Smooth muscle cell (in vitro differentiated cells): ENCODE measurements around the gene C2. TPM values are rescaled to one million over a fixed set of nuclear protein-coding genes. Genes with fewer than 3 reads are reported as not detected.
A peak's percentile ranks its signal among the peaks of the same experiment; 100 is the strongest.

Source experiments
- DNase-seq: peaks from one replicate; lab custom pipeline; 2025; ENCODE audit not compliant: unreplicated experiment; lab: John Stamatoyannopoulos, UW
- H2AFZ ChIP-seq: fragments of 200-600 bp; sonication (generic); 2 replicates; pipeline ENCODE4 v1.6.0; 2016; ENCODE audit warnings: antibody characterized with exemption, low read depth, mild to moderate bottlenecking
- H3F3A ChIP-seq: fragments of 200-600 bp; sonication (generic); 2 replicates; pipeline ENCODE4 v1.6.0; 2017; ENCODE audit warnings: antibody characterized with exemption, low read depth
- H3K27ac ChIP-seq: fragments of 200-600 bp; sonication (generic); 2 replicates; pipeline ENCODE4 v1.5.1; 2016; ENCODE audit warnings: low read depth, mild to moderate bottlenecking
- H3K27me3 ChIP-seq: fragments of 200-600 bp; sonication (generic); 2 replicates; pipeline ENCODE4 v1.6.1; 2016; ENCODE audit warnings: low read depth, mild to moderate bottlenecking
- H3K36me3 ChIP-seq: fragments of 200-600 bp; sonication (generic); 2 replicates; pipeline ENCODE4 v1.5.1; 2016; ENCODE audit warnings: low read depth
- H3K4me1 ChIP-seq: fragments of 200-600 bp; sonication (generic); 2 replicates; pipeline ENCODE4 v1.5.1; 2016; ENCODE audit warnings: low read depth
- H3K4me2 ChIP-seq: fragments of 200-600 bp; sonication (generic); 2 replicates; pipeline ENCODE4 v1.6.0; 2016; ENCODE audit warnings: mild to moderate bottlenecking
- H3K4me3 ChIP-seq: fragments of 200-600 bp; sonication (generic); 2 replicates; pipeline ENCODE4 v1.5.1; 2016; ENCODE audit warnings: mild to moderate bottlenecking
- H3K79me2 ChIP-seq: fragments of 200-600 bp; sonication (generic); 2 replicates; pipeline ENCODE4 v1.6.0; 2016; ENCODE audit warnings: low read depth, mild to moderate bottlenecking
- H3K9ac ChIP-seq: fragments of 200-600 bp; sonication (generic); 2 replicates; pipeline ENCODE4 v1.6.0; 2016; ENCODE audit warnings: low read depth
- H3K9me3 ChIP-seq: fragments of 200-600 bp; sonication (generic); replicated peaks from 2 replicates; pipeline ENCODE4 v1.5.1; 2016; ENCODE audit warnings: low read depth
- H4K20me1 ChIP-seq: fragments of 200-600 bp; sonication (generic); 2 replicates; pipeline ENCODE4 v1.6.0; 2016; ENCODE audit warnings: low read depth
- CTCF ChIP-seq: fragments of 200-600 bp; sonication (generic); IDR thresholded peaks from 2 replicates; pipeline ENCODE4 v1.5.1; 2017; ENCODE audit warnings: borderline replicate concordance, mild to moderate bottlenecking, antibody characterized with exemption; ENCODE audit not compliant: insufficient read depth, poor library complexity, severe bottlenecking
- WGBS: methylation state at CpG from one replicate; pipeline ENCODE4 v1.1.7; 2016; ENCODE audit warnings: low lambda C conversion rate; 5-methylcytosine and 5-hydroxymethylcytosine counted together
- polyA plus RNA-seq: library from polyadenylated mRNA; unstranded; fragments of >200 nt; fragmentation: Nextera tagmentation; extraction: Ambion mirVana; gene quantifications from 2 replicates; pipeline ENCODE4 v1.2.1, GENCODE V29; 2016
- total RNA-seq: library from RNA; depleted of rRNA; stranded (reverse); fragments of >200 nt; gene quantifications from 2 replicates; pipeline ENCODE4 v1.2.3, GENCODE V29; 2014

C2 gene
- total and polyA plus RNA-seq, 2 experiments from 2014 or later, result 0.37 TPM; not detected in 1

- H3K9me3 ChIP-seq, result no peaks in the 10 kb centered on the region
- no peak overlapping the region for H3K27ac ChIP-seq
- H3K4me2 ChIP-seq, result no peak overlapping the region
- no peaks in the 10 kb centered on the region for H3K27me3 ChIP-seq
- H3K4me1 ChIP-seq, result no peaks in the 10 kb centered on the region
- H3K79me2 ChIP-seq, result peaks cover 9% of the 10 kb centered on the region
- H3F3A ChIP-seq, result peaks cover 6% of the 10 kb centered on the region
- no peak overlapping the region for H3K4me3 ChIP-seq
- no peak overlapping the region for H2AFZ ChIP-seq
- peaks cover 4% of the 10 kb centered on the region for H3K36me3 ChIP-seq
- H4K20me1 ChIP-seq, result no peaks in the 10 kb centered on the region
- no peak for TF ChIP-seq CTCF
- H3K9ac ChIP-seq, result no peak overlapping the region
- WGBS, result 94% methylated on average over 5 of the region's 5 CpGs
- DNase-seq, result no peak
Measured at GRCh38 chr6:31952890-31953289, 25.4 kb downstream of the C2 start.

- peaks cover 6% of the 10 kb centered on the region for H3F3A ChIP-seq
- no peak overlapping the region for H3K9ac ChIP-seq
- no peak for DNase-seq
- peaks cover 20% of the 10 kb centered on the region for H3K79me2 ChIP-seq
- WGBS, result 97% methylated on average over 28 of the region's 28 CpGs
- H3K27ac ChIP-seq, result no peak overlapping the region
- no peaks in the 10 kb centered on the region for H3K27me3 ChIP-seq
- H3K4me2 ChIP-seq, result no peak overlapping the region
- TF ChIP-seq CTCF, result no peak
- H4K20me1 ChIP-seq, result no peaks in the 10 kb centered on the region
- no peak overlapping the region for H3K4me3 ChIP-seq
- no peak overlapping the region for H2AFZ ChIP-seq
- H3K4me1 ChIP-seq, result peaks cover 3% of the 10 kb centered on the region
- peaks cover 4% of the 10 kb centered on the region for H3K36me3 ChIP-seq
- H3K9me3 ChIP-seq, result no peaks in the 10 kb centered on the region
Measured at GRCh38 chr6:31954511-31954910, 27.0 kb downstream of the C2 start.

- WGBS, result 100% methylated on average over 3 of the region's 3 CpGs
- Histone ChIP-seq H3F3A (peaks cover 6% of the 10 kb centered on the region), H3K4me2 (no peak overlapping the region), H3K79me2 (peaks cover 32% of the 10 kb centered on the region), H3K4me3 (no peak overlapping the region), H3K27me3 (no peaks in the 10 kb centered on the region), H3K27ac (no peak overlapping the region), H2AFZ (no peak overlapping the region), H3K4me1 (peaks cover 8% of the 10 kb centered on the region), H3K9me3 (no peaks in the 10 kb centered on the region), H4K20me1 (no peaks in the 10 kb centered on the region), H3K36me3 (peaks cover 4% of the 10 kb centered on the region), H3K9ac (no peak overlapping the region)
- TF ChIP-seq CTCF, result no peak
- DNase-seq, result no peak
Measured at GRCh38 chr6:31956796-31957195, 29.3 kb downstream of the C2 start.

- H3F3A ChIP-seq, result no peaks in the 10 kb centered on the region
- H3K27me3 ChIP-seq, result no peaks in the 10 kb centered on the region
- WGBS, result 16% methylated on average over 11 of the region's 11 CpGs
- H3K9ac ChIP-seq, result peak overlapping the region; percentile 97
- H2AFZ ChIP-seq, result peak overlapping the region; percentile 86
- H4K20me1 ChIP-seq, result no peaks in the 10 kb centered on the region
- H3K36me3 ChIP-seq, result peaks cover 4% of the 10 kb centered on the region
- no peak for TF ChIP-seq CTCF
- H3K4me1 ChIP-seq, result peaks cover 8% of the 10 kb centered on the region
- no peak for DNase-seq
- H3K4me2 ChIP-seq, result peak overlapping the region; percentile 91
- peak overlapping the region; percentile 92 for H3K4me3 ChIP-seq
- no peaks in the 10 kb centered on the region for H3K9me3 ChIP-seq
- peaks cover 32% of the 10 kb centered on the region for H3K79me2 ChIP-seq
- H3K27ac ChIP-seq, result peak overlapping the region; percentile 86
Measured at GRCh38 chr6:31958412-31958740, 30.9 kb downstream of the C2 start.
